K562 (cell line): ENCODE measurements around the gene EPSTI1.

Experiments used
- CTCF ChIP-seq, 3 experiments: IDR thresholded peaks in 2 of 3; conservative IDR thresholded peaks in 1 of 3; 2 replicates each; pipeline ENCODE4 v1.5.1; 2011 to 2012; ENCODE audit warnings: low read length in 3 of 3, mild to moderate bottlenecking in 3 of 3, control low read depth in 2 of 3, improper control_type of control experiment in 1 of 3, inconsistent platforms in 1 of 3, low read depth in 1 of 3, mixed read lengths in 1 of 3, moderate library complexity in 1 of 3; ENCODE audit not compliant: insufficient read depth in 2 of 3
- ESRRA ChIP-seq: fragments of 450-650 bp; IDR thresholded peaks from 2 replicates; pipeline ENCODE4 v1.6.1; 2014; ENCODE audit warnings: low read depth, mild to moderate bottlenecking, moderate library complexity, borderline replicate concordance
- GABPB1 ChIP-seq: sonication (generic); formaldehyde crosslinking; IDR thresholded peaks from 2 replicates; pipeline ENCODE4 v1.8.0; 2022; ENCODE audit warnings: mild to moderate bottlenecking, missing genetic modification reagents
- KLF16 ChIP-seq: IDR thresholded peaks from 2 replicates; pipeline ENCODE4 v1.6.1; 2016; ENCODE audit warnings: antibody characterized with exemption
- MAZ ChIP-seq, 2 experiments: fragments of 450-650 bp in 1 of 2; sonication (generic) in 1 of 2; formaldehyde crosslinking; IDR thresholded peaks in 1 of 2; conservative IDR thresholded peaks in 1 of 2; 2 replicates each; pipeline versions ENCODE4 v1.4.0 to v1.5.0; 2020; ENCODE audit warnings: mild to moderate bottlenecking in 1 of 2, missing genetic modification reagents in 1 of 2
- NFE2 ChIP-seq: IDR thresholded peaks from 2 replicates; pipeline ENCODE4 v1.6.1; 2014; ENCODE audit warnings: antibody characterized with exemption, low read depth
- POLR2A ChIP-seq: fragments of 450-650 bp; conservative IDR thresholded peaks from 2 replicates; pipeline ENCODE4 v1.6.1; 2016
- RFX5 ChIP-seq: IDR thresholded peaks from 2 replicates; pipeline ENCODE4 v1.6.1; 2011; ENCODE audit warnings: low read depth, mild to moderate bottlenecking, improper control_type of control experiment, low read length
- SRSF7 ChIP-seq: fragments of 200-400 bp; formaldehyde crosslinking; optimal IDR thresholded peaks from 2 replicates; pipeline ENCODE3; 2017; ENCODE audit warnings: mild to moderate bottlenecking, low read depth, low read length
- ZBED1 ChIP-seq: IDR thresholded peaks from 2 replicates; pipeline ENCODE4 v1.6.1; 2014
- ZNF12 ChIP-seq: sonication (generic); formaldehyde crosslinking; IDR thresholded peaks from 2 replicates; pipeline ENCODE4 v1.4.0; 2020; ENCODE audit warnings: mild to moderate bottlenecking, missing genetic modification reagents
- ZNF140 ChIP-seq: fragments of 250-450 bp; sonication (Bioruptor Pico); IDR thresholded peaks from 2 replicates; pipeline ENCODE4 v1.8.0; 2021; ENCODE audit warnings: moderate library complexity, mild to moderate bottlenecking, inconsistent platforms

- TF ChIP-seq ESRRA (no peak), ZNF12 (no peak), GABPB1 (CRISPR knock-in tag) (no peak), ZBED1 (no peak), KLF16 (no peak), RFX5 (no peak), NFE2 (no peak), MAZ (CRISPR knock-in tag; conservative IDR thresholded peaks at IDR 0.05 in 1 of 2, IDR thresholded peaks at IDR 0.05 in 1 of 2) (no peak), CTCF (IDR thresholded peaks at IDR 0.05 in 2 of 3, conservative IDR thresholded peaks at IDR 0.05 in 1 of 3; ENCODE audit: insufficient read depth in 2 of 3, low read depth in 1 of 3, low read length in 3 of 3) (no peak), POLR2A (no peak), SRSF7 (no peak), ZNF140 (no peak)
These were observed 84.3 kb downstream of the EPSTI1 start for GRCh38 chr13:42907745-42908144.
